ENCODE measurements around the gene ARHGEF2.

DNA sequence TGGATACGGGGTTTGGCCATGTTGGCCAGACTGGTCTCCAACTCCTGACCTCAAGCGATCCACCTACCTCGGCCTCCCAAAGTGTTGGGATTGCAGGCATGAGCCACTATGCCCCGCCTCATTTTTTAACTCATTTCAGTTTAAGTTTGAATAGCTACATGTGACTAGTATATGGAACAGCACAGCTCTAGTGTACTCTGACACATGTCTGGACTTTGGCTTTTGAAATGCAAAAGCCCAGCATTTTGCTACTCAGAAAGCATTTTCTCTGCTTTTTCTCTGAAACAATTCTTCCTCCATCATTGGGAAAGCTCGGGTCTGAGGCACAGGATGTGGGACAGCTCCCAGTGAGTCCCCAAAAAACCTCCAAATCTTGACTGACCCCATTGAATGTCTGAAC, 46.5 kb upstream of the ARHGEF2 start:
- TF ChIP-seq CTCF (IDR thresholded peaks at IDR 0.05; ENCODE audit: extremely low read depth in 1 of 2, insufficient read depth in 1 of 2, low read depth in 1 of 2, low read length in 2 of 2) (no peak), GATA2 (IDR thresholded peaks at IDR 0.05; ENCODE audit: insufficient read depth, insufficient read length, low read depth, low read length) (no peak), EZH2 (IDR thresholded peaks at IDR 0.05; ENCODE audit: borderline replicate concordance, low read depth, low read length, severe bottlenecking) (no peak), MAX (IDR thresholded peaks at IDR 0.05; ENCODE audit: insufficient read depth, insufficient read length) (no peak), JUN (IDR thresholded peaks at IDR 0.05; ENCODE audit: borderline replicate concordance, insufficient read depth, insufficient read length, low read depth) (no peak)

All from endothelial cell of umbilical vein (primary cell).